Mesenchymal stem cell (in vitro differentiated cells and primary cell): Measurements from ENCODE around the gene CCDC178.
A peak's percentile ranks its signal among the peaks of the same experiment; 100 is the strongest.

Experiments
- DNase-seq: peaks from one replicate; pipeline ENCODE4 v3.0.0-alpha.2; 2013
- H2AFZ ChIP-seq: one replicate; pipeline ENCODE4 v1.6.1; 2013; ENCODE audit warnings: low read depth, mild to moderate bottlenecking, control low read depth, inconsistent platforms, low read length, moderate library complexity
- H2AK5ac ChIP-seq: 2 replicates; pipeline ENCODE4 v1.6.1; 2013; ENCODE audit warnings: low read length, moderate library complexity, mild to moderate bottlenecking, inconsistent platforms; ENCODE audit not compliant: severe bottlenecking
- H2BK120ac ChIP-seq: one replicate; pipeline ENCODE4 v1.6.1; 2013; ENCODE audit warnings: low read depth, mild to moderate bottlenecking, inconsistent platforms, low read length, moderate library complexity
- H2BK12ac ChIP-seq, 2 experiments: one replicate each; pipeline ENCODE4 v1.6.1; 2013; ENCODE audit warnings: inconsistent platforms in 2 of 2, low read length in 2 of 2, mild to moderate bottlenecking in 2 of 2, moderate library complexity in 2 of 2, control low read depth in 1 of 2
- H2BK15ac ChIP-seq: one replicate; pipeline ENCODE4 v1.6.1; 2013; ENCODE audit warnings: mild to moderate bottlenecking, low read depth, inconsistent platforms; ENCODE audit not compliant: poor library complexity, severe bottlenecking
- H2BK5ac ChIP-seq: 2 replicates; pipeline ENCODE4 v1.6.1; 2013; ENCODE audit warnings: low read depth, mild to moderate bottlenecking, low read length, control low read depth, inconsistent platforms; ENCODE audit not compliant: poor library complexity, severe bottlenecking
- H3K14ac ChIP-seq, 2 experiments: one replicate each; pipeline ENCODE4 v1.6.1; 2013; ENCODE audit warnings: inconsistent platforms in 2 of 2, low read length in 2 of 2, control low read depth in 1 of 2, mild to moderate bottlenecking in 1 of 2, moderate library complexity in 1 of 2
- H3K18ac ChIP-seq, 2 experiments: one replicate each; pipeline ENCODE4 v1.6.1; 2013; ENCODE audit warnings: inconsistent platforms in 2 of 2, low read length in 2 of 2, control low read depth in 1 of 2, low read depth in 1 of 2, mild to moderate bottlenecking in 1 of 2
- H3K23ac ChIP-seq, 2 experiments: one replicate each; pipeline ENCODE4 v1.6.1; 2013; ENCODE audit warnings: inconsistent platforms in 2 of 2, low read length in 2 of 2, mild to moderate bottlenecking in 2 of 2, moderate library complexity in 2 of 2, control low read depth in 1 of 2
- H3K27ac ChIP-seq: 2 replicates; pipeline ENCODE4 v1.5.1; 2013; ENCODE audit warnings: mild to moderate bottlenecking, moderate library complexity, low read length, control low read depth, inconsistent platforms; ENCODE audit not compliant: poor library complexity, severe bottlenecking
- H3K27me3 ChIP-seq, 2 experiments: 2 replicates each; pipeline versions ENCODE4 v1.6.1 to v1.7.0; 2013; ENCODE audit warnings: low read length in 2 of 2, mild to moderate bottlenecking in 2 of 2, moderate library complexity in 2 of 2, control low read depth in 1 of 2, inconsistent platforms in 1 of 2; ENCODE audit not compliant: control insufficient read depth in 1 of 2, insufficient read depth in 1 of 2
- H3K36me3 ChIP-seq, 2 experiments: 2 replicates each; pipeline versions ENCODE4 v1.6.1 to v1.7.0; 2013; ENCODE audit warnings: low read length in 2 of 2, control low read depth in 1 of 2, inconsistent platforms in 1 of 2, low read depth in 1 of 2, mild to moderate bottlenecking in 1 of 2; ENCODE audit not compliant: insufficient read depth in 2 of 2, control insufficient read depth in 1 of 2
- H3K4ac ChIP-seq, 2 experiments: one replicate each; pipeline ENCODE4 v1.6.1; 2013; ENCODE audit warnings: inconsistent platforms in 2 of 2, low read length in 2 of 2, mild to moderate bottlenecking in 2 of 2, moderate library complexity in 2 of 2, control low read depth in 1 of 2, low read depth in 1 of 2
- H3K4me1 ChIP-seq: 2 replicates; pipeline ENCODE4 v1.6.1; 2013; ENCODE audit warnings: low read depth, low read length, control low read depth; ENCODE audit not compliant: control insufficient read depth, insufficient read depth
- H3K4me2 ChIP-seq: 2 replicates; pipeline ENCODE4 v1.6.1; 2013; ENCODE audit warnings: low read length, mild to moderate bottlenecking, inconsistent platforms; ENCODE audit not compliant: poor library complexity, severe bottlenecking
- H3K4me3 ChIP-seq, 2 experiments: 2 replicates each; pipeline versions ENCODE4 v1.5.1 to v1.7.0; 2013; ENCODE audit warnings: low read length in 2 of 2, mild to moderate bottlenecking in 2 of 2, control low read depth in 1 of 2, low read depth in 1 of 2; ENCODE audit not compliant: insufficient read depth in 1 of 2
- H3K79me1 ChIP-seq: replicated peaks from 2 replicates; pipeline ENCODE4 v1.6.1; 2013; ENCODE audit warnings: mild to moderate bottlenecking, control low read depth, low read length, inconsistent platforms; ENCODE audit not compliant: poor library complexity, severe bottlenecking
- H3K9ac ChIP-seq: 2 replicates; pipeline ENCODE4 v1.7.0; 2013; ENCODE audit warnings: mild to moderate bottlenecking, low read length, moderate library complexity
- H3K9me3 ChIP-seq: 2 replicates; pipeline ENCODE4 v1.7.0; 2013; ENCODE audit warnings: mild to moderate bottlenecking, low read length; ENCODE audit not compliant: control insufficient read depth
- H4K8ac ChIP-seq: one replicate; pipeline ENCODE4 v1.6.1; 2013; ENCODE audit warnings: inconsistent platforms, mild to moderate bottlenecking, low read length, moderate library complexity
- H4K91ac ChIP-seq: one replicate; pipeline ENCODE4 v1.6.1; 2013; ENCODE audit warnings: mild to moderate bottlenecking, low read length, inconsistent platforms
- WGBS: methylation state at CpG from one replicate; pipeline ENCODE4 v1.1.7; 2013; ENCODE audit warnings: mixed read lengths; 5-methylcytosine and 5-hydroxymethylcytosine counted together

Gene CCDC178

DNA sequence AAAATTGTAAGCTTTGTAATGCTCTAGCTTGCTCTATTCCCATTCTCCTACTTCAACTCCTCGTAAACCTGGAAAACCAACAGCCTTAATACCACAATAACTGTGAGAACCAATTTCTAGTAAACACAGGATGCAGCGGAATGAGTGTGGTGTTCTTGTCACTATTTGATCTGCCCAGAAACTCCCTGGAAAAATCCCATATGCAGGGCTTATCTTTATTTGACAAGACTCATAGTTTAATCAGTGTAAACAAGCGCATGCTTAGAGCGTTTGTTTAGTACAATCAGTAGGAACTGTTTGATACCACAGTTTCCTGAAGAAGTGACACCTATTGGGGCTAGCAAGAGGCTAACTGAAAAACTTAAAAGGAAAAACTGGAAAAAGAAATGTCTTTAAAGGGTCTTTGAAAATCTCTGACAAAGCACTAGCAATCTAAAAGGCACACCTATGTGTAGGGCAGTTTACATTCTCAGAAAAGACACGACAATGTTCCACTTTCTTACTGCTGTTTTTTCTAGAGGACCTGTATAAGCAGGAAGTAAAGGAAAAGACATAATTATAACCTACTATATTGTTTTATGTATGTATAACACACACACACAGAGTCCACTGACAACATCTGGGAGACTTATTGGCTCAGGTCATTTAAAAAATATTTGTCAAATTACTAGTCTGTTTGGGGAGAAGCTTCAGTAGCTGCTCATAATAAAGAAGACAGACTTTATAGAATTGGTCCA is 426.3 kb downstream of the CCDC178 start:
- Histone ChIP-seq H3K4me1 (no peaks in the 10 kb centered on the region), H3K4me3 (no peak overlapping the region), H2BK12ac (no peak overlapping the region), H2AFZ (no peak overlapping the region), H3K27me3 (no peaks in the 10 kb centered on the region), H2BK5ac (no peak overlapping the region), H3K23ac (no peak overlapping the region), H3K9ac (no peak overlapping the region), H3K18ac (no peak overlapping the region), H4K91ac (no peak overlapping the region), H2AK5ac (no peak overlapping the region), H2BK15ac (no peak overlapping the region), H3K4me2 (no peak overlapping the region), H3K9me3 (no peaks in the 10 kb centered on the region), H2BK120ac (no peak overlapping the region), H3K4ac (no peak overlapping the region), H3K79me1 (no peaks in the 10 kb centered on the region), H3K14ac (no peak overlapping the region), H4K8ac (no peak overlapping the region), H3K27ac (no peak overlapping the region), H3K36me3 (no peaks in the 10 kb centered on the region)
- DNase-seq = peak; percentile 81
- 28% methylated on average over 4 of the region's 5 CpGs for WGBS

DNA sequence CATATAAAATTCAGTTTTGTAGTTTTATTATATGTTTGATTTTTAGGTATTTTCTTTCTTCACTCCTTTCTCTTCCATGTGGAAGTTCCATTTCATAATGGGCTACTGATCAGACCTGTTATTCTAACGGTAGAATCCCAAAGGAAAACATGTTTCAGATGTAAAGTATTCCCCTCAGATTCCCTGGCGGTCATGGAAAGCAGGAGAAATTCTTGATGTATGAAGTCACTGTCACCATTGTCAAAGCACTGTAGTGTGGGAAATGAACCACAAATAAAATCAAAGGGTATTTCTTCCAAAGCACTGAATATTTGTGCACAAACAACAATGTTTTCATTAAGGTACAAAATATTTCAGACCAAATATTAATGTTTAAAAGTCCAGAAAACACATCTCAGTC is 430.4 kb downstream of the CCDC178 start:
- Histone ChIP-seq H2BK5ac (no peak overlapping the region), H3K14ac (no peak overlapping the region), H3K4me2 (no peak overlapping the region), H4K8ac (no peak overlapping the region), H3K9me3 (peaks cover 2% of the 10 kb centered on the region), H3K36me3 (no peaks in the 10 kb centered on the region), H2BK15ac (no peak overlapping the region), H3K18ac (no peak overlapping the region), H2BK12ac (no peak overlapping the region), H4K91ac (no peak overlapping the region), H3K23ac (no peak overlapping the region), H2BK120ac (no peak overlapping the region), H3K4me1 (no peaks in the 10 kb centered on the region), H3K4ac (no peak overlapping the region), H3K9ac (no peak overlapping the region), H2AFZ (no peak overlapping the region), H3K4me3 (no peak overlapping the region), H3K27me3 (no peaks in the 10 kb centered on the region), H3K79me1 (no peaks in the 10 kb centered on the region), H2AK5ac (no peak overlapping the region), H3K27ac (peak overlapping the region; percentile 53)
- WGBS = no CpG with 5 or more reads among the region's 2 CpGs
- peak; percentile 62 for DNase-seq

- Histone ChIP-seq H3K36me3 (no peaks in the 10 kb centered on the region), H3K23ac (no peak overlapping the region), H3K4me2 (no peak overlapping the region), H3K9me3 (peaks cover 14% of the 10 kb centered on the region), H3K18ac (no peak overlapping the region), H2AFZ (no peak overlapping the region), H3K27me3 (no peaks in the 10 kb centered on the region), H3K4ac (no peak overlapping the region), H3K9ac (no peak overlapping the region), H3K27ac (no peak overlapping the region), H3K14ac (no peak overlapping the region), H4K91ac (peak overlapping the region; percentile 56), H2BK5ac (no peak overlapping the region), H3K4me1 (no peaks in the 10 kb centered on the region), H2AK5ac (no peak overlapping the region), H2BK12ac (peak overlapping the region in 1 of 2 experiments; percentile 47), H3K79me1 (no peaks in the 10 kb centered on the region), H2BK120ac (no peak overlapping the region), H4K8ac (no peak overlapping the region), H3K4me3 (no peak overlapping the region), H2BK15ac (no peak overlapping the region)
- WGBS = 91% methylated on average over 1 of the region's 1 CpG
- no peak for DNase-seq
These were observed 441.6 kb downstream of the CCDC178 start for GRCh38 chr18:32998921-32999320.

DNA sequence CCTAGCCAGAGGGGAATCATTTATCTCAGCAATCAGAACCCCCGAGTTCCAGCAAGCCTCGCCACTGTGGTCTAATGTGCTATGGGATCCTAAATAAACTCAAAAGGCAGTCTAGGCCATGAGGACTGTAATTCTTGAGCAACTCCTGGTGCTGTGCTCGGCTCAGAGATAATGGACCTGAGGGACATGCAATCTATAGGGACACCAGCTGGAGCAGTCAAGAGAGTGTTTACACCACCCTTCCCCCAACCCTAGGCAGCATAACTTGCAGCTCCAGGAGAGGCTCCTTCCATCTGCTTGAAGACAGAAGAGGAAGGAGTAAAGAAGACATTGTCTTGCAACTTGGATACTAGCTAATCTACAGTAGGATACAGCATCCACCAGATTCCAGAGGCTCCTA is 442.2 kb downstream of the CCDC178 start:
- H2BK15ac ChIP-seq = no peak overlapping the region
- no peak overlapping the region for H2AFZ ChIP-seq
- H3K9ac ChIP-seq = no peak overlapping the region
- no peak overlapping the region for H3K14ac ChIP-seq
- H4K8ac ChIP-seq = peak overlapping the region; percentile 64
- no peak overlapping the region for H3K4me3 ChIP-seq
- H2AK5ac ChIP-seq = no peak overlapping the region
- H4K91ac ChIP-seq = no peak overlapping the region
- H3K4ac ChIP-seq = peak overlapping the region in 1 of 2 experiments; percentile 67
- no peaks in the 10 kb centered on the region for H3K27me3 ChIP-seq
- H3K4me1 ChIP-seq = no peaks in the 10 kb centered on the region
- H3K27ac ChIP-seq = no peak overlapping the region
- H3K23ac ChIP-seq = no peak overlapping the region
- peaks cover 14% of the 10 kb centered on the region for H3K9me3 ChIP-seq
- H3K36me3 ChIP-seq = no peaks in the 10 kb centered on the region
- H3K79me1 ChIP-seq = no peaks in the 10 kb centered on the region
- peak overlapping the region; percentile 43 to 57 for H3K18ac ChIP-seq
- peak overlapping the region in 1 of 2 experiments; percentile 4 for H2BK12ac ChIP-seq
- no peak overlapping the region for H2BK5ac ChIP-seq
- H2BK120ac ChIP-seq = no peak overlapping the region
- WGBS = 70% methylated on average over 3 of the region's 3 CpGs
- no peak overlapping the region for H3K4me2 ChIP-seq
- DNase-seq = no peak
